Ascending aorta (tissue), 2 donors: ENCODE data around the gene ORAI1. TPM values are rescaled to one million over a fixed set of nuclear protein-coding genes. Genes with fewer than 3 reads are reported as not detected.

Source experiments
- DNase-seq, 2 donors: peaks; one replicate each; pipeline ENCODE4 v3.0.0-alpha.2; 2019; ENCODE audit warnings: low spot score in 2 of 2
- H3K27ac ChIP-seq, 2 donors: fragments of 200-600 bp; sonication (generic); one replicate each; pipeline ENCODE4 v1.5.1; 2016 to 2017; ENCODE audit warnings: mild to moderate bottlenecking in 1 of 2
- H3K27me3 ChIP-seq: fragments of 200-600 bp; sonication (generic); one replicate; pipeline ENCODE4 v1.5.1; 2017
- H3K36me3 ChIP-seq, 2 donors: fragments of 200-600 bp; sonication (generic); one replicate each; pipeline ENCODE4 v1.5.1; 2016
- H3K4me1 ChIP-seq, 2 donors: fragments of 200-600 bp; sonication (generic); one replicate each; pipeline ENCODE4 v1.5.1; 2016 to 2017; ENCODE audit warnings: mild to moderate bottlenecking in 1 of 2
- H3K4me3 ChIP-seq, 2 donors: fragments of 200-600 bp; sonication (generic); one replicate each; pipeline ENCODE4 v1.5.1; 2016 to 2017; ENCODE audit warnings: mild to moderate bottlenecking in 1 of 2
- H3K9me3 ChIP-seq, 2 donors: fragments of 200-600 bp; sonication (generic); one replicate each; pipeline ENCODE4 v1.5.1; 2016
- intact Hi-C: fragments of 100-400 bp; cut with DNase I; formaldehyde crosslinking; loops from one replicate; pipeline ENCODE4 v1.15.1; 2023
- total RNA-seq: library from RNA; depleted of rRNA; stranded (reverse); fragments of >200 nt; gene quantifications from one replicate; pipeline ENCODE4 v1.1.0, GENCODE V29; 2016
- TF ChIP-seq, protein P1 (sequence below), 3 experiments: fragments of 200-600 bp in 2 of 3; fragments of 450-650 bp in 1 of 3; sonication (generic) in 2 of 3; IDR thresholded peaks; one replicate each; pipeline ENCODE4 v1.5.1; 2016 to 2019; ENCODE audit warnings: antibody characterized with exemption in 3 of 3, mild to moderate bottlenecking in 1 of 3, moderate library complexity in 1 of 3

The ORAI1 gene
- total RNA-seq, 1 donor from 2014 or later = 24.6 TPM

- intact Hi-C loops = no loop called here
- Histone ChIP-seq H3K27me3 (no peaks in the 10 kb centered on the region), H3K27ac (no peak overlapping the region), H3K9me3 (no peaks in the 10 kb centered on the region), H3K36me3 (no peaks in the 10 kb centered on the region), H3K4me1 (no peaks in the 10 kb centered on the region), H3K4me3 (no peak overlapping the region)
- TF ChIP-seq, protein P1, sequence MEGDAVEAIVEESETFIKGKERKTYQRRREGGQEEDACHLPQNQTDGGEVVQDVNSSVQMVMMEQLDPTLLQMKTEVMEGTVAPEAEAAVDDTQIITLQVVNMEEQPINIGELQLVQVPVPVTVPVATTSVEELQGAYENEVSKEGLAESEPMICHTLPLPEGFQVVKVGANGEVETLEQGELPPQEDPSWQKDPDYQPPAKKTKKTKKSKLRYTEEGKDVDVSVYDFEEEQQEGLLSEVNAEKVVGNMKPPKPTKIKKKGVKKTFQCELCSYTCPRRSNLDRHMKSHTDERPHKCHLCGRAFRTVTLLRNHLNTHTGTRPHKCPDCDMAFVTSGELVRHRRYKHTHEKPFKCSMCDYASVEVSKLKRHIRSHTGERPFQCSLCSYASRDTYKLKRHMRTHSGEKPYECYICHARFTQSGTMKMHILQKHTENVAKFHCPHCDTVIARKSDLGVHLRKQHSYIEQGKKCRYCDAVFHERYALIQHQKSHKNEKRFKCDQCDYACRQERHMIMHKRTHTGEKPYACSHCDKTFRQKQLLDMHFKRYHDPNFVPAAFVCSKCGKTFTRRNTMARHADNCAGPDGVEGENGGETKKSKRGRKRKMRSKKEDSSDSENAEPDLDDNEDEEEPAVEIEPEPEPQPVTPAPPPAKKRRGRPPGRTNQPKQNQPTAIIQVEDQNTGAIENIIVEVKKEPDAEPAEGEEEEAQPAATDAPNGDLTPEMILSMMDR (IDR thresholded peaks at IDR 0.05) = no peak
- DNase-seq = no peak
Observed at GRCh38 chr12:121596526-121596925, 29.8 kb upstream of the ORAI1 start.

DNA sequence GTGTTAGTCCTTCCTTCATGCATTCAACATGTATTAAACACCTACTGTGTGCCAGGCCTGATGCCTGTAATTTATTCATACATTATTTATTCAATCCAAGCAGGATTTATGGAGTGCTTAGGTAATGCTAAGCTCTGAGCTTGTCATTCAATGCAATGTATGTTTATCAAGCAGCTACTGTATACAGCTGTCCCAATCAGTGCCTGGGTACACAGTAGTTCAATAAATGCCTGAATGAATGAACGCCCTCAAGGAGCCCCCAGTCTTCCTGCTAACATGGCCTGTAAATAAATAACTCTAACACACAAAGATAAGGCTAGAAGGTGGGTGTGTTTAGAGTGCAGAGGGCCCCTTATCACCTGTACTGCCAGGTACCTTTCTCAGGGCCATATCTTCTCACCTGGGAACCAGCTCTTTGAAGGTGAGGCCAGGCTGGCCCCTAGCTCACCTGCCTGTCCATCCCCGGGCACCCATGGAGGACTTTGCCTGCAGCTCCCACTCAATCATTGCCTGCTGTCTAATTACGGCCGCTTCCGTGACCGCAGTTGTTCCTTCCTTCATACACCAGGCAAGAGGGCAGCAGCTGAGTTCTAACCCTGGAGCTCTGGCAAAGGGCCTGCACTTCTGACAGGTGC is 25.5 kb upstream of the ORAI1 start:
- no peak overlapping the region for H3K27ac ChIP-seq
- H3K27me3 ChIP-seq = no peaks in the 10 kb centered on the region
- H3K36me3 ChIP-seq = no peaks in the 10 kb centered on the region
- intact Hi-C loops = no loop called here
- H3K9me3 ChIP-seq = no peaks in the 10 kb centered on the region
- DNase-seq = no peak
- H3K4me1 ChIP-seq = no peaks in the 10 kb centered on the region
- H3K4me3 ChIP-seq = no peak overlapping the region
- TF ChIP-seq, protein P1 (IDR thresholded peaks at IDR 0.05) = no peak

- Histone ChIP-seq H3K27me3 (no peaks in the 10 kb centered on the region), H3K4me1 (no peaks in the 10 kb centered on the region), H3K36me3 (no peaks in the 10 kb centered on the region), H3K4me3 (no peak overlapping the region), H3K27ac (no peak overlapping the region), H3K9me3 (no peaks in the 10 kb centered on the region)
- no peak for DNase-seq
- TF ChIP-seq, protein P1 (IDR thresholded peaks at IDR 0.05) = no peak
- intact Hi-C loops = no loop called here
Observed at GRCh38 chr12:121602766-121603165, 23.6 kb upstream of the ORAI1 start.

GRCh38 chr12:121603581-121603980 is 22.7 kb upstream of the ORAI1 start:
- TF ChIP-seq, protein P1 (IDR thresholded peaks at IDR 0.05) = no peak
- no peaks in the 10 kb centered on the region for H3K27me3 ChIP-seq
- no peaks in the 10 kb centered on the region for H3K36me3 ChIP-seq
- intact Hi-C loops = no loop called here
- no peaks in the 10 kb centered on the region for H3K9me3 ChIP-seq
- DNase-seq = no peak
- no peak overlapping the region for H3K27ac ChIP-seq
- no peaks in the 10 kb centered on the region for H3K4me1 ChIP-seq
- no peak overlapping the region for H3K4me3 ChIP-seq

- DNase-seq = no peak
- Histone ChIP-seq H3K9me3 (no peaks in the 10 kb centered on the region), H3K4me1 (peaks cover 5 to 7% of the 10 kb centered on the region in 2 donors), H3K4me3 (no peak overlapping the region), H3K36me3 (no peaks in the 10 kb centered on the region), H3K27me3 (no peaks in the 10 kb centered on the region), H3K27ac (no peak overlapping the region)
- intact Hi-C loops = no loop called here
- TF ChIP-seq, protein P1 (IDR thresholded peaks at IDR 0.05) = no peak
Observed at GRCh38 chr12:121608301-121608700, 18.0 kb upstream of the ORAI1 start.
